Right lobe of liver (tissue), 4 donors: ENCODE results near the gene ZFR.

Source experiments
- POLR2A ChIP-seq: fragments of 450-650 bp; IDR thresholded peaks from one replicate; pipeline ENCODE4 v1.6.1; 2017; ENCODE audit warnings: antibody characterized with exemption, mild to moderate bottlenecking
- TF ChIP-seq, protein P1 (sequence below), 4 donors: fragments of 200-600 bp in 3 of 4; fragments of 450-650 bp in 1 of 4; IDR thresholded peaks; one replicate each; pipeline versions ENCODE4 v1.5.1 to v1.8.0; 2016 to 2022; ENCODE audit warnings: antibody characterized with exemption in 4 of 4, mild to moderate bottlenecking in 2 of 4
- donor health status: DM: no; HTN: no; CAD: no.
- donor health status: DM: no; HTN: no; CAD: no.
- donor health status: DM: no; HTN: yes; CAD: no.

DNA sequence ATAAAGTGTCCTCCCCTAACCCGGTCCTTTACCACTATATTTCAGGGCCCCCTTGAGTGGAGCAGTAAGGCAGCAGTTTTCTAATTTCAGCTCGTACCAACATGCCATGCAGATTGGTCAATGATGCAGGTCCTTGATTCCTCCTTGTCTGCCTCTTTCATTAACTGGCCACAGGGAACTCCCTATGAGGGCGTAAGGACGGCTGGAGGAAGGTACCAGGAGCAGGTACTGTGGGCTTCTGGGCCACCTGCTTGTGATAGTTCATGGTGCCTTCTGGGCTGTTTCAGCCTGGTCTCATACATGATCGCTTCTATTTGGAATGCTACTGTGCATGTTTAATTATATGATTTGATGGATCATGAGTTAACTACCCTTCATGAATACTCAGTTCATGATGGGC lies 9.4 kb upstream of the ZFR start:
- TF ChIP-seq, protein P1, sequence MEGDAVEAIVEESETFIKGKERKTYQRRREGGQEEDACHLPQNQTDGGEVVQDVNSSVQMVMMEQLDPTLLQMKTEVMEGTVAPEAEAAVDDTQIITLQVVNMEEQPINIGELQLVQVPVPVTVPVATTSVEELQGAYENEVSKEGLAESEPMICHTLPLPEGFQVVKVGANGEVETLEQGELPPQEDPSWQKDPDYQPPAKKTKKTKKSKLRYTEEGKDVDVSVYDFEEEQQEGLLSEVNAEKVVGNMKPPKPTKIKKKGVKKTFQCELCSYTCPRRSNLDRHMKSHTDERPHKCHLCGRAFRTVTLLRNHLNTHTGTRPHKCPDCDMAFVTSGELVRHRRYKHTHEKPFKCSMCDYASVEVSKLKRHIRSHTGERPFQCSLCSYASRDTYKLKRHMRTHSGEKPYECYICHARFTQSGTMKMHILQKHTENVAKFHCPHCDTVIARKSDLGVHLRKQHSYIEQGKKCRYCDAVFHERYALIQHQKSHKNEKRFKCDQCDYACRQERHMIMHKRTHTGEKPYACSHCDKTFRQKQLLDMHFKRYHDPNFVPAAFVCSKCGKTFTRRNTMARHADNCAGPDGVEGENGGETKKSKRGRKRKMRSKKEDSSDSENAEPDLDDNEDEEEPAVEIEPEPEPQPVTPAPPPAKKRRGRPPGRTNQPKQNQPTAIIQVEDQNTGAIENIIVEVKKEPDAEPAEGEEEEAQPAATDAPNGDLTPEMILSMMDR (IDR thresholded peaks at IDR 0.05) = no peak
- TF ChIP-seq POLR2A = no peak
